HUES64 (cell line): ENCODE measurements around the gene RMDN2.
"Not testable (repeated sequence)": the region's sequence is repeated elsewhere in the genome, so short reads cannot be mapped to it uniquely, and the experiment has no call there.

Source experiments
- H3K27ac ChIP-seq: 2 replicates; pipeline ENCODE4 v1.7.0; 2013; ENCODE audit warnings: low read depth, low read length, inconsistent platforms
- H3K27me3 ChIP-seq: 2 replicates; pipeline ENCODE4 v1.6.1; 2013; ENCODE audit warnings: mild to moderate bottlenecking, low read length; ENCODE audit not compliant: insufficient read depth
- H3K36me3 ChIP-seq: 2 replicates; pipeline ENCODE4 v1.6.1; 2013; ENCODE audit warnings: mild to moderate bottlenecking, low read length; ENCODE audit not compliant: insufficient read depth
- H3K4me1 ChIP-seq: 2 replicates; pipeline ENCODE4 v1.6.1; 2013; ENCODE audit warnings: mild to moderate bottlenecking, low read length, moderate library complexity; ENCODE audit not compliant: insufficient read depth
- H3K4me3 ChIP-seq: 2 replicates; pipeline ENCODE4 v1.5.1; 2013; ENCODE audit warnings: mild to moderate bottlenecking, low read length, moderate library complexity
- H3K9ac ChIP-seq: 2 replicates; pipeline ENCODE4 v1.6.1; 2013; ENCODE audit warnings: mild to moderate bottlenecking, low read depth, low read length
- H3K9me3 ChIP-seq: 2 replicates; pipeline ENCODE4 v1.6.1; 2013; ENCODE audit warnings: low read depth, low read length; ENCODE audit not compliant: insufficient read depth
- WGBS: fragments of 150-250, 120-280 bp; methylation state at CpG from one replicate; pipeline ENCODE4 v1.1.7; 2013; ENCODE audit warnings: missing lambda C conversion rate; 5-methylcytosine and 5-hydroxymethylcytosine counted together

The RMDN2 gene

GRCh38 chr2:37916512-37917082 lies 8.5 kb upstream of the RMDN2 start:
- Histone ChIP-seq H3K27ac (no peak overlapping the region), H3K4me1 (peaks cover 3% of the 10 kb centered on the region)

GRCh38 chr2:37917281-37918228 lies 7.5 kb upstream of the RMDN2 start:
- no peak overlapping the region for H3K27ac ChIP-seq
- no peaks in the 10 kb centered on the region for H3K27me3 ChIP-seq
- WGBS, result 92% methylated on average over 8 of the region's 9 CpGs
- H3K4me1 ChIP-seq, result peaks cover 5% of the 10 kb centered on the region
- no peaks in the 10 kb centered on the region for H3K9me3 ChIP-seq
- H3K4me3 ChIP-seq, result no peak overlapping the region
- no peak overlapping the region for H3K9ac ChIP-seq
- H3K36me3 ChIP-seq, result no peaks in the 10 kb centered on the region

More at GRCh38 chr2:37916512-37917082, 8.5 kb upstream of the RMDN2 start:
- no peak overlapping the region for H3K4me3 ChIP-seq
- no peaks in the 10 kb centered on the region for H3K36me3 ChIP-seq
- whole genome bisulfite sequencing, result 94% methylated on average over 3 of the region's 3 CpGs
- no peaks in the 10 kb centered on the region for H3K27me3 ChIP-seq
- no peaks in the 10 kb centered on the region for H3K9me3 ChIP-seq
- no peak overlapping the region for H3K9ac ChIP-seq

- Histone ChIP-seq H3K27ac (no peak overlapping the region), H3K27me3 (peaks cover 9% of the 10 kb centered on the region), H3K4me3 (no peak overlapping the region), H3K9ac (no peak overlapping the region), H3K4me1 (peaks cover 5% of the 10 kb centered on the region), H3K9me3 (no peaks in the 10 kb centered on the region), H3K36me3 (no peaks in the 10 kb centered on the region)
These were observed 6.3 kb upstream of the RMDN2 start for GRCh38 chr2:37918742-37919186.

GRCh38 chr2:37919631-37920032 lies 5.5 kb upstream of the RMDN2 start:
- no peaks in the 10 kb centered on the region for H3K9me3 ChIP-seq
- peaks cover 5% of the 10 kb centered on the region for H3K4me1 ChIP-seq
- no peak overlapping the region for H3K27ac ChIP-seq
- H3K36me3 ChIP-seq, result no peaks in the 10 kb centered on the region
- H3K27me3 ChIP-seq, result peaks cover 11% of the 10 kb centered on the region
- H3K9ac ChIP-seq, result no peak overlapping the region
- H3K4me3 ChIP-seq, result no peak overlapping the region
- WGBS, result 84% methylated on average over 2 of the region's 2 CpGs

GRCh38 chr2:37920570-37920969 lies 4.5 kb upstream of the RMDN2 start:
- Histone ChIP-seq H3K9me3 (no peaks in the 10 kb centered on the region), H3K4me1 (peaks cover 5% of the 10 kb centered on the region), H3K27ac (no peak overlapping the region), H3K9ac (no peak overlapping the region), H3K27me3 (peaks cover 11% of the 10 kb centered on the region), H3K4me3 (no peak overlapping the region), H3K36me3 (no peaks in the 10 kb centered on the region)
- 97% methylated on average over 5 of the region's 5 CpGs for WGBS

- Histone ChIP-seq H3K4me3 (no peak overlapping the region), H3K9me3 (no peaks in the 10 kb centered on the region), H3K27ac (no peak overlapping the region), H3K9ac (no peak overlapping the region), H3K27me3 (peaks cover 11% of the 10 kb centered on the region), H3K36me3 (no peaks in the 10 kb centered on the region), H3K4me1 (peaks cover 10% of the 10 kb centered on the region)
- 76% methylated on average over 4 of the region's 5 CpGs for WGBS
These were observed 3.3 kb upstream of the RMDN2 start for GRCh38 chr2:37921781-37922180.

GRCh38 chr2:37923308-37924055 lies 1.6 kb upstream of the RMDN2 start:
- Histone ChIP-seq H3K9ac (no peak overlapping the region), H3K4me1 (peaks cover 10% of the 10 kb centered on the region), H3K9me3 (no peaks in the 10 kb centered on the region), H3K4me3 (no peak overlapping the region), H3K36me3 (no peaks in the 10 kb centered on the region), H3K27me3 (peaks cover 11% of the 10 kb centered on the region), H3K27ac (no peak overlapping the region)
- WGBS, result 93% methylated on average over 12 of the region's 13 CpGs

GRCh38 chr2:37926635-37927034 lies 1.5 kb downstream of the RMDN2 start:
- H3K27ac ChIP-seq, result no peak overlapping the region
- peaks cover 11% of the 10 kb centered on the region for H3K27me3 ChIP-seq
- peaks cover 6% of the 10 kb centered on the region for H3K4me1 ChIP-seq
- H3K9ac ChIP-seq, result no peak overlapping the region
- no peak overlapping the region for H3K4me3 ChIP-seq
- no peaks in the 10 kb centered on the region for H3K9me3 ChIP-seq
- WGBS, result 95% methylated on average over 6 of the region's 6 CpGs
- H3K36me3 ChIP-seq, result no peaks in the 10 kb centered on the region

DNA sequence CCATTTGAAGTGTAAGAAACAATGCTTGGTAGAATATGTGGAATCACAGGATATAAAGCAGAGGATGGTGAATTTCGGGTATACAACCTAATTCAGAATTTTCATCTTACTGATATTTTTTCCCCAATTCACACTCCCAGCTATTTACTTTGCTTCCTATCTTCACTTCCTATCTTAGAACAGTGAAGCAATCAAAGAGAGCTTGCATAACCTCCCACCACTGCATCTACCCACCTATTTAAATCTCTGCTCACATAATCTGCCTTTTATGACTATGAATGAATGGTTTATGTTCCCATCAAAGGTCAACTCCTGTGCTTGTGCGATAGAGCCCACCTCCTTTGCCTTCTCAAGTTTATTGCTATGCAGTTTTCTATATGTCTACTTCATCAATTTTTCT lies 3.3 kb downstream of the RMDN2 start:
- 0 out of 2 replicates have a peak, but pooled peaks cover 6% of the 10 kb centered on the region for H3K27me3 ChIP-seq
- H3K9ac ChIP-seq, result no peak overlapping the region
- WGBS, result 96% methylated on average over 2 of the region's 2 CpGs
- H3K4me3 ChIP-seq, result no peak overlapping the region
- H3K9me3 ChIP-seq, result no peaks in the 10 kb centered on the region
- H3K27ac ChIP-seq, result no peak overlapping the region
- peaks cover 5% of the 10 kb centered on the region for H3K4me1 ChIP-seq
- H3K36me3 ChIP-seq, result no peaks in the 10 kb centered on the region

- not testable (repeated sequence) for H3K9ac ChIP-seq, H3K27me3 ChIP-seq, H3K27ac ChIP-seq, H3K36me3 ChIP-seq, H3K4me3 ChIP-seq, H3K4me1 ChIP-seq, H3K9me3 ChIP-seq
- WGBS, result 86% methylated on average over 5 of the region's 5 CpGs
These were observed 5.3 kb downstream of the RMDN2 start for GRCh38 chr2:37930392-37930791.

DNA sequence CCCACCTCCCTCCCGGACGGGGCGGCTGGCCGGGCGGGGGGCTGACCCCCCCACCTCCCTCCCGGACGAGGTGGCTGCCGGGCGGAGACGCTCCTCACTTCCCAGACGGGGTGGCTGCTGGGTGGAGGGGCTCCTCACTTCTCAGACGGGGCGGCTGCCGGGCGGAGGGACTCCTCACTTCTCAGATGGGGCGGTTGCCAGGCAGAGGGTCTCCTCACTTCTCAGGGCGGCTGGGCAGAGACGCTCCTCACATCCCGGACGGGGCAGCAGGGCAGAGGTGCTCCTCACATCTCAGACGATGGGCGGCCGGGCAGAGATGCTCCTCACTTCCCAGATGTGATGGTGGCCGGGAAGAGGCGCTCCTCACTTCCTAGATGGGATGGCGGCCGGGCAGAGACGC lies 7.8 kb downstream of the RMDN2 start:
- H3K4me1 ChIP-seq, H3K27ac ChIP-seq, H3K9ac ChIP-seq, H3K36me3 ChIP-seq, H3K4me3 ChIP-seq, H3K9me3 ChIP-seq, H3K27me3 ChIP-seq: not testable (repeated sequence)
- 97% methylated on average over 13 of the region's 28 CpGs for WGBS
